ENCODE data around the gene SPIRE1. TPM values are rescaled to one million over a fixed set of nuclear protein-coding genes. Genes with fewer than 3 reads are reported as not detected.

SPIRE1 gene
- 12.8 and 20.1 TPM in 2 replicates for total RNA-seq

GRCh38 chr18:12657684-12658425, at the start of gene SPIRE1:
SPIRE1 (minus strand) TSS chr18:12658107; CDS start chr18:12657866, 241 bp downstream.

GRCh38 chr18:12702221-12703095, 44.6 kb upstream of the SPIRE1 start, which contains the start of the genes CEP76 and PSMG2:
CEP76 (minus strand) TSS chr18:12702723; CDS start chr18:12702548, 175 bp downstream.
PSMG2 (plus strand) TSS chr18:12703042; CDS start chr18:12703108, 66 bp downstream.

Other genes with a start within 250 kb of the SPIRE1 start
- gene CEP76, start 44.6 kb upstream of the SPIRE1 start, total RNA-seq = 12.5 and 12.6 TPM in 2 replicates
- gene PSMG2, start 44.9 kb upstream of the SPIRE1 start, total RNA-seq = 41.6 and 57.5 TPM in 2 replicates
- gene PTPN2, start 226.1 kb upstream of the SPIRE1 start, total RNA-seq = 14.4 and 24.0 TPM in 2 replicates